T-cell (primary cell): ENCODE results near the gene CELA2B. TPM values are rescaled to one million over a fixed set of nuclear protein-coding genes. Genes with fewer than 3 reads are reported as not detected.
"Not testable (repeated sequence)": the region's sequence is repeated elsewhere in the genome, so short reads cannot be mapped to it uniquely, and the experiment has no call there.

Experiments
- ATAC-seq, 4 experiments: fragments of 200-7000 bp in 3 of 4; fragments of 150-1000 bp in 1 of 4; cut with Tn5 transposase; replicated peaks in 1 of 4; 1 replicate in 3 of 4; 2 replicates in 1 of 4; pipeline ENCODE4 v1.10.0; 2021; ENCODE audit warnings: moderate library complexity in 3 of 4, mild to moderate bottlenecking in 2 of 4, moderate number of reproducible peaks in 1 of 4
- CTCF ChIA-PET, 2 donors: fragments of 300-600 bp; sonication (Branson Sonifier 250); formaldehyde crosslinking; loops; one replicate each; lab custom pipeline; 2022; ENCODE audit warnings: antibody characterized with exemption in 2 of 2; lab: Charles Lee
- POLR2A ChIA-PET, 2 donors: fragments of 300-600 bp; sonication (Branson Sonifier 250); formaldehyde crosslinking; loops; one replicate each; lab custom pipeline; 2022; ENCODE audit warnings: antibody characterized with exemption in 2 of 2; lab: Charles Lee
- DNase-seq, 35 experiments: peaks; one replicate each; pipeline versions ENCODE4 v3.0.0 to v3.0.0-alpha.2; 2013 to 2023
- H3K27ac ChIP-seq: one replicate; pipeline ENCODE4 v1.5.1; 2013; ENCODE audit warnings: low read length
- H3K27me3 ChIP-seq, 2 experiments: replicated peaks in 1 of 2; 1 replicate in 1 of 2; 2 replicates in 1 of 2; pipeline versions ENCODE4 v1.6.1 to v1.7.0; 2013; ENCODE audit warnings: low read length in 1 of 2, mixed read lengths in 1 of 2; ENCODE audit not compliant: control insufficient read depth in 2 of 2, insufficient read depth in 2 of 2; ENCODE audit errors: extremely low read depth in 1 of 2
- H3K36me3 ChIP-seq, 2 donors: 1 replicate in 1 of 2; 2 replicates in 1 of 2; pipeline versions ENCODE4 v1.6.1 to v1.7.0; 2013; ENCODE audit warnings: low read length in 1 of 2; ENCODE audit not compliant: control insufficient read depth in 2 of 2, insufficient read depth in 1 of 2; ENCODE audit errors: extremely low read depth in 1 of 2
- H3K4me1 ChIP-seq, 2 experiments: 1 replicate in 1 of 2; 2 replicates in 1 of 2; pipeline versions ENCODE4 v1.6.1 to v1.7.0; 2013; ENCODE audit warnings: low read length in 2 of 2, mixed read lengths in 1 of 2; ENCODE audit not compliant: insufficient read depth in 2 of 2, control insufficient read depth in 1 of 2; ENCODE audit errors: extremely low read depth in 1 of 2
- H3K4me3 ChIP-seq, 2 donors: 1 replicate in 1 of 2; 2 replicates in 1 of 2; pipeline versions ENCODE4 v1.5.1 to v1.7.0; 2013; ENCODE audit warnings: mild to moderate bottlenecking in 2 of 2, low read length in 1 of 2, moderate library complexity in 1 of 2; ENCODE audit not compliant: control insufficient read depth in 1 of 2; ENCODE audit errors: extremely low read depth in 1 of 2
- H3K9me3 ChIP-seq: 2 replicates; pipeline ENCODE4 v1.7.0; 2013
- H3K27ac Mint-ChIP-seq, 2 donors: one replicate each; pipeline ENCODE4 v1.8.0; 2020 to 2021; ENCODE audit warnings: mild to moderate bottlenecking in 2 of 2, mixed read lengths in 2 of 2
- H3K27me3 Mint-ChIP-seq, 2 donors: one replicate each; pipeline ENCODE4 v1.8.0; 2021 to 2022; ENCODE audit warnings: mixed read lengths in 2 of 2
- H3K36me3 Mint-ChIP-seq: one replicate; pipeline ENCODE4 v1.8.0; 2021; ENCODE audit warnings: mixed read lengths
- H3K4me1 Mint-ChIP-seq, 3 donors: one replicate each; pipeline ENCODE4 v1.8.0; 2020 to 2022; ENCODE audit warnings: mixed read lengths in 3 of 3, mild to moderate bottlenecking in 1 of 3
- H3K4me3 Mint-ChIP-seq, 3 donors: one replicate each; pipeline ENCODE4 v1.8.0; 2020 to 2022; ENCODE audit warnings: mild to moderate bottlenecking in 3 of 3, mixed read lengths in 3 of 3, moderate library complexity in 3 of 3
- H3K9me3 Mint-ChIP-seq, 3 donors: one replicate each; pipeline ENCODE4 v1.8.0; 2020 to 2022; ENCODE audit warnings: mixed read lengths in 3 of 3
- WGBS: methylation state at CpG from one replicate; pipeline ENCODE4 v1.1.5; 2013; ENCODE audit warnings: missing lambda C conversion rate; ENCODE audit not compliant: insufficient coverage; 5-methylcytosine and 5-hydroxymethylcytosine counted together
- total RNA-seq, 35 experiments: library from RNA in 6 of 35; stranded (reverse) in 6 of 35; fragments of 120-200 nt in 1 of 35; gene quantifications; one replicate each; pipeline versions ENCODE4 v1.2.1 to v1.2.4 and lab custom pipeline; 2013 to 2026

CELA2B gene
- total RNA-seq, 5 donors from 2014 or later (not counting 1 experiment from before 2014, with no cell fraction given): 0.30 to 0.41 TPM; not detected in 3

GRCh38 chr1:15482455-15482854 lies 6.6 kb downstream of the CELA2B start:
- POLR2A ChIA-PET, H3K4me1 ChIP-seq, H3K27me3 ChIP-seq, H3K9me3 ChIP-seq, H3K27ac ChIP-seq, H3K4me3 Mint-ChIP-seq, H3K27me3 Mint-ChIP-seq, H3K27ac Mint-ChIP-seq, CTCF ChIA-PET, H3K4me3 ChIP-seq, H3K4me1 Mint-ChIP-seq, H3K9me3 Mint-ChIP-seq, H3K36me3 ChIP-seq, ATAC-seq, DNase-seq: not testable (repeated sequence)
- 100% methylated on average over 1 of the region's 6 CpGs for WGBS
- peaks cover 19% of the 10 kb centered on the region for H3K36me3 Mint-ChIP-seq

GRCh38 chr1:15482983-15483543 lies 7.2 kb downstream of the CELA2B start:
- 95% methylated on average over 7 of the region's 16 CpGs for WGBS
- DNase-seq, H3K4me3 ChIP-seq, H3K4me3 Mint-ChIP-seq, H3K9me3 ChIP-seq, POLR2A ChIA-PET, H3K4me1 ChIP-seq, H3K4me1 Mint-ChIP-seq, H3K27me3 ChIP-seq, ATAC-seq, H3K27ac ChIP-seq, H3K9me3 Mint-ChIP-seq, H3K27ac Mint-ChIP-seq, CTCF ChIA-PET, H3K36me3 ChIP-seq, H3K27me3 Mint-ChIP-seq: not testable (repeated sequence)
- peaks cover 19% of the 10 kb centered on the region for H3K36me3 Mint-ChIP-seq

- ChIA-PET POLR2A (no interaction called here), CTCF (no interaction called here)
- H3K36me3 Mint-ChIP-seq: peaks cover 19% of the 10 kb centered on the region
- H3K27ac ChIP-seq: no peak overlapping the region
- H3K9me3 Mint-ChIP-seq: no peaks in the 10 kb centered on the region
- ATAC-seq (no peak), DNase-seq (no peak)
- H3K27me3 Mint-ChIP-seq: no peaks in the 10 kb centered on the region
- no peaks in the 10 kb centered on the region for H3K36me3 ChIP-seq
- no peaks in the 10 kb centered on the region for H3K4me1 Mint-ChIP-seq
- WGBS: no CpG with 5 or more reads among the region's 2 CpGs
- H3K4me3 Mint-ChIP-seq: no peak overlapping the region
- no peaks in the 10 kb centered on the region for H3K27me3 ChIP-seq
- no peaks in the 10 kb centered on the region for H3K4me1 ChIP-seq
- H3K4me3 ChIP-seq: no peak overlapping the region
- no peak overlapping the region for H3K27ac Mint-ChIP-seq
- H3K9me3 ChIP-seq: no peaks in the 10 kb centered on the region
Observed at GRCh38 chr1:15483971-15484370, 8.1 kb downstream of the CELA2B start.

DNA sequence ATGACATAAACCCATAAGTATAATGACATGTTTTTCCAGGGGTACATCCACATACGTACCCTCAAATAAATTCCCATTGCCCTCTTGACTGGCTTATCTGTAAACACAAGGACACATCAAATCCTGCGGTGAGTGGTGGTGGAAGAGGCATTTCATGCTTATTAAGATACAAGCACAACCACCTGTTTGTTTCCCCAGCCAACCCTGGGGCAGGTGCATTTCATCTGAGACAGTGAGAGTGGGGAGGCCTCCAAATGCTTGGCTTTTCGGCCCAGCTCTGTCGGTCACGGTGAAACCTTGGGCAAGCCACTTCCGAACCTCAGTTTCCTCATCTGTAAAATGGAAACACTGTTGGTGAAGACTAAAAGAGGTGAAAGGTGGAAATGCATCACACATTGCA lies 8.5 kb downstream of the CELA2B start:
- H3K9me3 Mint-ChIP-seq: not testable (repeated sequence)

GRCh38 chr1:15485636-15486035 lies 9.7 kb downstream of the CELA2B start:
- ChIA-PET POLR2A (no interaction called here), CTCF (no interaction called here)
- H3K4me3 ChIP-seq: no peak overlapping the region
- Mint-ChIP-seq H3K27ac (no peak overlapping the region), H3K4me3 (no peak overlapping the region), H3K4me1 (no peaks in the 10 kb centered on the region), H3K9me3 (no peaks in the 10 kb centered on the region), H3K36me3 (peaks cover 29% of the 10 kb centered on the region), H3K27me3 (no peaks in the 10 kb centered on the region)
- WGBS: 92% methylated on average over 2 of the region's 6 CpGs
- H3K36me3 ChIP-seq: no peaks in the 10 kb centered on the region
- H3K4me1 ChIP-seq: no peaks in the 10 kb centered on the region
- no peak for ATAC-seq
- H3K27ac ChIP-seq: no peak overlapping the region
- no peak for DNase-seq
- H3K27me3 ChIP-seq: no peaks in the 10 kb centered on the region
- no peaks in the 10 kb centered on the region for H3K9me3 ChIP-seq

More for the DNA sequence above, 8.5 kb downstream of the CELA2B start:
- H3K4me1 Mint-ChIP-seq, H3K4me3 ChIP-seq, DNase-seq, POLR2A ChIA-PET, H3K4me1 ChIP-seq, H3K4me3 Mint-ChIP-seq, CTCF ChIA-PET, H3K27me3 ChIP-seq, H3K36me3 ChIP-seq, H3K9me3 ChIP-seq, H3K27ac Mint-ChIP-seq, H3K27me3 Mint-ChIP-seq, ATAC-seq, H3K27ac ChIP-seq: not testable (repeated sequence)
- WGBS: no CpG with 5 or more reads among the region's 6 CpGs
- H3K36me3 Mint-ChIP-seq: peaks cover 24% of the 10 kb centered on the region

GRCh38 chr1:15486844-15487610 lies 11.1 kb downstream of the CELA2B start:
- H3K27ac Mint-ChIP-seq, ATAC-seq, H3K4me1 Mint-ChIP-seq, DNase-seq, POLR2A ChIA-PET, H3K4me3 ChIP-seq, H3K9me3 Mint-ChIP-seq, H3K4me3 Mint-ChIP-seq, H3K27me3 ChIP-seq, CTCF ChIA-PET, H3K27me3 Mint-ChIP-seq, H3K9me3 ChIP-seq, H3K27ac ChIP-seq, H3K36me3 ChIP-seq, H3K4me1 ChIP-seq: not testable (repeated sequence)
- WGBS: 100% methylated on average over 5 of the region's 17 CpGs
- H3K36me3 Mint-ChIP-seq: peaks cover 33% of the 10 kb centered on the region
